Muscle of leg (tissue), 11 donors: ENCODE measurements around the gene METTL13. TPM values are rescaled to one million over a fixed set of nuclear protein-coding genes. Genes with fewer than 3 reads are reported as not detected.

Experiments used
- DNase-seq: peaks from one replicate; pipeline ENCODE4 v3.0.0; 2013
- H3K27ac ChIP-seq: one replicate; pipeline ENCODE4 v1.5.1; 2013; ENCODE audit warnings: mild to moderate bottlenecking, low read length, control low read depth
- H3K27me3 ChIP-seq: one replicate; pipeline ENCODE4 v1.6.1; 2013; ENCODE audit warnings: low read length; ENCODE audit not compliant: control insufficient read depth, insufficient read depth
- H3K36me3 ChIP-seq: one replicate; pipeline ENCODE4 v1.6.1; 2013; ENCODE audit warnings: low read length; ENCODE audit not compliant: control insufficient read depth, insufficient read depth
- H3K4me1 ChIP-seq: one replicate; pipeline ENCODE4 v1.6.1; 2013; ENCODE audit warnings: low read length; ENCODE audit not compliant: control insufficient read depth, insufficient read depth
- H3K4me3 ChIP-seq: one replicate; pipeline ENCODE4 v1.5.1; 2013; ENCODE audit warnings: low read length, control low read depth
- H3K9me3 ChIP-seq: replicated peaks from 2 replicates; pipeline ENCODE4 v1.6.1; 2013; ENCODE audit warnings: low read depth, low read length; ENCODE audit not compliant: control insufficient read depth
- WGBS: methylation state at CpG from one replicate; pipeline ENCODE4 v1.1.5; 2013; ENCODE audit warnings: missing lambda C conversion rate; ENCODE audit not compliant: insufficient coverage; 5-methylcytosine and 5-hydroxymethylcytosine counted together
- polyA plus RNA-seq, 8 donors: library from polyadenylated mRNA; unstranded; fragments of 120-200 nt; gene quantifications; one replicate each; pipeline versions ENCODE4 v1.2.1 to v1.2.3, GENCODE V29; 2013; ENCODE audit warnings: inconsistent platforms in 1 of 8, low replicate concordance in 1 of 8; ENCODE audit not compliant: insufficient read length in 8 of 8, insufficient read depth in 1 of 8
- total RNA-seq: library from RNA; stranded (reverse); fragments of 120-200 nt; gene quantifications from one replicate; pipeline ENCODE4 v1.2.4, GENCODE V29; 2013

METTL13 gene
- total and polyA plus RNA-seq, 9 donors, result 16.3 to 27.9 (median 23.1) TPM

DNA sequence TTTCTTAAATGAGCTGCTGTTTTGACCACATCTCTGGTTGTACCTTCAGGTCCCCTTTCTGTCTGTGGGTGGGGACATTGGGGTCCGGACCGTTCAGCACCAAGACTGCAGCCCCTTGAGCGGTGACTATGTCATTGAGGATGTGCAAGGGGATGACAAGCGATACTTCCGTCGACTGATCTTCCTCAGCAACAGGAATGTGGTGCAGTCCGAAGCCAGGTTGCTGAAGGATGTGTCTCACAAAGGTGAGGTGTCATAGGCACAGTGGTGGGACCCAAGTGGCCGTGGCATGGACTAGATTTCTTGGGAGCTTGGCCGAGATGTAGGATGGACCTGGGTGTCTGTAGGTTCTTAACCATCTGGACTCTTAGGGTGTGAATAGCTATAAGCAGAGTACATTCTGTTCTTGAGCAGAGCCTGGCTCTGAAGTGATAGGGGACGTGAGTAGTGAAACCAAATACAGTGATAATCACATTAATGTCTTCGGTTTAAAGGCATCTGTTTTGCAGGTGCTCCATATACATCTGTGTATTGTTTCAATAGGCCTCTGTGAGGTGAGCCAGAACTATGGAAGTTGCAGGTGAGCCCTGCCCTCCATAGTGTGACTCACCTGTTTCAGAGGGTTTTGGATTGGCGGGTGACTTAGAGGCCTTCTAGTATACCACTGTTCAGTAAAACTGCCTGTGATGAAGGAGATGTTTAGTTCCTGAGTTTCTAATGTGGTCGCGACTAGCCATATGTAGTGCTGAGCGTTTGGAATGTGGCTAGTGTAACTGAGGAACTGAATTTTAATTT lies 6.4 kb downstream of the METTL13 start:
- no peak overlapping the region for H3K27ac ChIP-seq
- H3K36me3 ChIP-seq, result peaks cover 78% of the 10 kb centered on the region
- 91% methylated on average over 9 of the region's 15 CpGs for WGBS
- H3K4me1 ChIP-seq, result peaks cover 2% of the 10 kb centered on the region
- no peak overlapping the region for H3K4me3 ChIP-seq
- no peaks in the 10 kb centered on the region for H3K27me3 ChIP-seq
- no peak for DNase-seq
- no peaks in the 10 kb centered on the region for H3K9me3 ChIP-seq

DNA sequence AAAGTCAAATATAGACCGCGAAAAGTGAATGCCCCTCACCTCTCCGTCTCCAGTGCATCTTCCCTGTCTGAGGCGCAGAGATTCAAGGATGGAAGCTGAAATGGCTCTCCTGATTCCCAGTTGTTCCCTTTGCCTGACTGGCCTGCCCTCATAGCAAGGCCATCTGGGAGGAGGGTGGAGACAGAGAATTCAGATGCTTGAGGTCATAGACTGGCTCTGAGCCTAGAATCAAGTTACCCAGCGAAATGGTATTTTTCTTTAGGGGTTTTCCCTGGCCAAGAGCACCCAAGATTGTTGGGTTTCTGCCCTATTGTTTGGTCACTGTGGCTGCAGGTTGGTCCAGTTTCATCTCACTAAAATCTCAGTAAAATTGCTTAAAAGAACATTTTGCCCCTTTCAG lies 7.2 kb downstream of the METTL13 start:
- Histone ChIP-seq H3K27ac (no peak overlapping the region), H3K9me3 (no peaks in the 10 kb centered on the region), H3K4me3 (no peak overlapping the region), H3K27me3 (no peaks in the 10 kb centered on the region), H3K36me3 (peaks cover 80% of the 10 kb centered on the region), H3K4me1 (no peaks in the 10 kb centered on the region)
- 100% methylated on average over 4 of the region's 5 CpGs for WGBS
- no peak for DNase-seq

DNA sequence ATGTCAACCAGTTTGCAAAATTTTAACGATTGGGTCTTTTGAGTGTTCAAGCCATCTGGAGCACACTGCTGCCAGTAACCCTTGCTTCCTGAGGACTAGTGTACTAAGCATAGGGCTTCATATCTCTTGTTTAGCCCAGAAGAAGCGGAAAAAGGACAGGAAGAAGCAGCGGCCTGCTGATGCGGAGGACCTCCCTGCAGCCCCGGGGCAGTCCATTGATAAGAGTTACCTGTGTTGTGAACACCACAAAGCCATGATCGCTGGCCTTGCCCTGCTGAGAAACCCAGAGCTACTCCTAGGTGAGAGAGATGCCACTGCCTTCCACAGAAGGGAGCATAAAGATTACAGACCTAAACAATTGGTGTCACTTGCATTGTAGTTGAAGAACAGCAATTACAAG lies 8.9 kb downstream of the METTL13 start:
- WGBS, result 91% methylated on average over 6 of the region's 6 CpGs

DNA sequence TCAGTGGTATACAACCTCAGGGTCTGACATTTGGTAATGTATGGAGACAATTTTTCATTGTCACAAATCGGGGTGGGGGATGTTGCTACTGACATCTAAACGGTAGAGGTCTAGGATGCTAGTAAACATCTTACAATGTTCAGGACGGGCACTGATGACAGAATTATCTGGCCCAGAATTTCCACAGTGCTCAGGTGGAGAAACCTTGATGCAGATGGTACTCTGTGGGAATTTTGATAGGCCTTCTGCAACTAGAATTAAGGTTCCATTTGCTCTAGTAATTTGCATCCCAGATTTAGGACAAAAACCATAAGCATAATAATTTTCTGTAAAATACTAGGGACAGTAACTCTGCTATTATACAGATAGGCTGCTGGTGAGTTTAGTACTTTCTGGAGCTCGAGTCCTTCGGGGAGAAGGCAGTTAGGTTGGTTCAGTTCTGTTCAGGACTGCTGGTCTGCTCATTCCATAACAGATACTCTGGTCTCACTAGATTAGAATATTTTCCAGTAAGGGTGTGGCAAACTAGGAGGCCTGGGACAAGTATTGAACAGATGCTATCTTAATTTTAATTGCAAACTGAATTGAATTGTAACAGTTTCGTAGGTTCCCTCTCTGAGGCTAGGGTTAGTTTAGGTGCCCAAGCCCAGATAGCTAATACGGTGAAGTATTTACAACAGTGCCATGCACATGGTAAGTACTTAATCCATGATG lies 11.4 kb downstream of the METTL13 start:
- no peak for DNase-seq
- peaks cover 81% of the 10 kb centered on the region for H3K36me3 ChIP-seq
- H3K27me3 ChIP-seq, result no peaks in the 10 kb centered on the region
- no peaks in the 10 kb centered on the region for H3K9me3 ChIP-seq
- H3K27ac ChIP-seq, result no peak overlapping the region
- no peaks in the 10 kb centered on the region for H3K4me1 ChIP-seq
- WGBS, result 86% methylated on average over 3 of the region's 7 CpGs
- no peak overlapping the region for H3K4me3 ChIP-seq

More for the DNA sequence above, 8.9 kb downstream of the METTL13 start:
- Histone ChIP-seq H3K27ac (no peak overlapping the region), H3K4me1 (no peaks in the 10 kb centered on the region), H3K36me3 (peaks cover 80% of the 10 kb centered on the region), H3K9me3 (no peaks in the 10 kb centered on the region), H3K4me3 (no peak overlapping the region), H3K27me3 (no peaks in the 10 kb centered on the region)
- DNase-seq, result no peak

DNA sequence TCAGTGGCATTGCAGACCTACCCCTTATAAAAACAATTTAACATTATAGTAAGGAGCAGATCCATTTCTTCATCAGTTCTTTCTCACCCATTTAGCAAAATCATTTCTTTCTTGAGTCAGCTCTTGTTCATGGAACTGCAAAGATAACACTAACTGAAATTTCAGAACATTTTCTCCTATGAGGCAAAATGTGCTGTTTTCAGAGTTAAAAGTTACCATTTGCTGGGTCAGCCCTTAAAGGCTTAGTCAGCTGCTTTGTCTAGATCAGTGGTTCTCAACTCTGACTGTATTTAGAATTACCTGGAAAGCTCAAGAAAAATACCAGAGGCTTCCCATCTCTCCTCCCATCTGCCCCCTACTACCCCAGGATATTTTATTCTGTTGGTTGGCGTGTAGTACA lies 12.2 kb downstream of the METTL13 start:
- peaks cover 75% of the 10 kb centered on the region for H3K36me3 ChIP-seq
- no peak overlapping the region for H3K27ac ChIP-seq
- H3K27me3 ChIP-seq, result no peaks in the 10 kb centered on the region

DNA sequence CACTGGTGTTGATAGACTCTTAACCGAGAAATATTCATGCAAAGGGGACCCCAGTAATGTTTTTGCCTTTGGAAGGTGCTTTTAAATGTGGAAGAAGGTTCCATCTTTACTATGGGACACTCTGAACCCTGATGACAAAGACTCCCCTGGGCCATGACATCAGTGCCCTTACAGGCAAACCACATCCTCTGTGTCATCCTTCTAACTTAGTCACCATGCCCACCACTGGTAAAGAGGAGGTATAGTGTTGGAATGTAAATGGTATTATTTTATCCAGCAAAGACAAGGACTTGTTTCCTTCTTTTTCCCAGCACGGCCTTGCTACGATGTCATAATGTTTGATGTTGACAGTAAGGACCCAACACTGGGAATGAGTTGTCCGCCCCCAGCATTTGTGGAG lies 12.6 kb downstream of the METTL13 start:
- WGBS, result no CpG with 5 or more reads among the region's 4 CpGs
- DNase-seq, result no peak
- Histone ChIP-seq H3K36me3 (peaks cover 71% of the 10 kb centered on the region), H3K4me3 (no peak overlapping the region), H3K4me1 (no peaks in the 10 kb centered on the region), H3K27me3 (no peaks in the 10 kb centered on the region), H3K27ac (no peak overlapping the region), H3K9me3 (no peaks in the 10 kb centered on the region)

More for the DNA sequence above, 12.2 kb downstream of the METTL13 start:
- H3K4me3 ChIP-seq, result no peak overlapping the region
- no peaks in the 10 kb centered on the region for H3K4me1 ChIP-seq
- DNase-seq, result no peak
- no CpG with 5 or more reads among the region's 1 CpG for WGBS
- no peaks in the 10 kb centered on the region for H3K9me3 ChIP-seq

DNA sequence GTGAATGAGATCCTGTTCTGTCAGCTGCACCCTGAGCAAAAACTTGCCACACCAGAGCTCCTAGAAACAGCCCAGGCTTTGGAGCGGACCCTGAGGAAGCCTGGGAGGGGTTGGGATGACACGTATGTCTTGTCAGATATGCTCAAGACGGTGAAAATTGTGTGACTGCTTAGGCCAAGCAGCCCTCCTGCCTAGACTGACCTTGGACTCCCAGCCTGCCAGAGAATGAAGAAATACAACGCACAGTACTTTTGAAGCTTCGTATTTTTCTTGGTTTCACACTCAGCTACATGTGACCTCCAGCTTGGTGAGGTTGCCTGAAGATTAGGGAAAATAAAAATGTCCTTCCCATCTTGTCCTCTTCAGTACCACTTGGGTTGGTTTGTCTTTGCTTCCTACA lies 15.1 kb downstream of the METTL13 start:
- Histone ChIP-seq H3K9me3 (no peaks in the 10 kb centered on the region), H3K4me3 (no peak overlapping the region), H3K27me3 (no peaks in the 10 kb centered on the region), H3K27ac (no peak overlapping the region), H3K36me3 (peaks cover 53% of the 10 kb centered on the region), H3K4me1 (no peaks in the 10 kb centered on the region)
- DNase-seq, result no peak
- 90% methylated on average over 2 of the region's 5 CpGs for WGBS

DNA sequence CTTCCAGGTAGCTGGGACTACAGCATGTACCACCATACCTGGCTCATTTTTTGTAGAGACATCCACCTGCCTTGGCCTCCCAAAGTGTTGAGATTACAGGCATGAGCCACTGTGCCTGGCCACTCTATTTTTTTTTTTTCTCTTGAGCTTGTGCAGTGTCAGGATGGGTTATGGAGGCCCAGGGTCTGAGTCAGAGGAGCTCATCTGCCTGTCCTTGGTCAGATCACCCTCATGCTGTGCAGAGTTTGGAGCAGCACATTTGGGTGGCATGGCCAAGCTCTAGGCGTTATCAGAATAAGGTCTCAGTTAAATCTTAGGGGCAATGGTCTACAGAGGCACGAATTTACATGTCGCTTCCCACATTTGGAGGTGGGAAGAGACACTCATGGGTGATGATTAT lies 16.9 kb downstream of the METTL13 start:
- peaks cover 38% of the 10 kb centered on the region for H3K36me3 ChIP-seq
- H3K4me3 ChIP-seq, result no peak overlapping the region
- H3K27me3 ChIP-seq, result no peaks in the 10 kb centered on the region
- WGBS, result 91% methylated on average over 3 of the region's 3 CpGs
- no peaks in the 10 kb centered on the region for H3K4me1 ChIP-seq
- H3K27ac ChIP-seq, result no peak overlapping the region
- DNase-seq, result no peak
- no peaks in the 10 kb centered on the region for H3K9me3 ChIP-seq

DNA sequence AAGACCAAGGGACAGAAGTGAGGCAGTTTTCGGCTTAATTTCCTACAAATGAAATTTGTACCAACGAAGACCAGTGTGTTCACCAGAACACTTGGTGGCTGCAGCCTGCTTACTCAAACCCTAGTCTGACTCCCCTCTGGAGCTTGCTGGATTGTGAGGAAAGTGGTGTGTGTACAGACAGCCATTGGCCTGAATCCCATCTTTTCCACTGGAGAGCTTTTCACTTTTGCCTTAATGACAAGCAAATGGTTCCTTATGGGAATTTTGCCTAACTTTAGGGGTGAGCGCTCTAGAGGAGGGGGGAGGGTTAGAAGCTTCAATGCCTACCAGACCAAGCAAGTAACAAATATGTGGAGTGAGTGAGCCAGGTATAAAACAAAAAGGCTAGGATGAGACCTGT lies 17.3 kb downstream of the METTL13 start:
- peaks cover 36% of the 10 kb centered on the region for H3K36me3 ChIP-seq
- peak; percentile 67 for DNase-seq
- no peak overlapping the region for H3K4me3 ChIP-seq
- H3K27me3 ChIP-seq, result no peaks in the 10 kb centered on the region
- H3K27ac ChIP-seq, result no peak overlapping the region
- no peaks in the 10 kb centered on the region for H3K9me3 ChIP-seq
- no CpG with 5 or more reads among the region's 3 CpGs for WGBS
- no peaks in the 10 kb centered on the region for H3K4me1 ChIP-seq

DNA sequence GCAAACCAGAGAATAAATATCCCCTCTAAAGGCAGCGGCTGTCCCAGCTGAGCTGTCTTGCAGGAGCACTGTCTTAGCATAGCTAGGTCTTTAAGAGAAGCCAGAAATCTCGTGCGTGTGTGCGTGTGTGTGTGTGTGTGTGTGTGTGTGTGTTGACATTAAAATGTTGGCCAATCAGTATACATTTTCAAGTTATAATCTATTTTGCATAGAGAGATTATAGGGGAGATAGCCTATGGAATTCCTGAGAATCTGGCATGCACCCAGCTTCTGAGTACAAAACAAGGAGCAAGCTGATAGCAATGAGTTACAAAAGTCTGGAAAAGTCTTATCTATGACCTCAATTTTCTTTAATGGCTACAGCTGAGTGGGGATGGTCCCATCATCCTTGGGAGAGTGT lies 17.7 kb downstream of the METTL13 start:
- Histone ChIP-seq H3K4me3 (no peak overlapping the region), H3K27ac (no peak overlapping the region), H3K27me3 (no peaks in the 10 kb centered on the region), H3K36me3 (peaks cover 32% of the 10 kb centered on the region), H3K4me1 (no peaks in the 10 kb centered on the region), H3K9me3 (no peaks in the 10 kb centered on the region)
- WGBS, result no CpG with 5 or more reads among the region's 4 CpGs
- peak; percentile 43 for DNase-seq
